Activated T-helper 1 cell treated with Interleukin-2 at 50 U/mL for 16 hours (primary cell): ENCODE measurements around the gene ISG20.
"Not testable (repeated sequence)": the region's sequence is repeated elsewhere in the genome, so short reads cannot be mapped to it uniquely, and the experiment has no call there.

Source experiments
- DNase-seq: peaks from one replicate; pipeline ENCODE4 v3.0.0-alpha.2; 2020; ENCODE audit warnings: low read depth

ISG20 gene

DNA sequence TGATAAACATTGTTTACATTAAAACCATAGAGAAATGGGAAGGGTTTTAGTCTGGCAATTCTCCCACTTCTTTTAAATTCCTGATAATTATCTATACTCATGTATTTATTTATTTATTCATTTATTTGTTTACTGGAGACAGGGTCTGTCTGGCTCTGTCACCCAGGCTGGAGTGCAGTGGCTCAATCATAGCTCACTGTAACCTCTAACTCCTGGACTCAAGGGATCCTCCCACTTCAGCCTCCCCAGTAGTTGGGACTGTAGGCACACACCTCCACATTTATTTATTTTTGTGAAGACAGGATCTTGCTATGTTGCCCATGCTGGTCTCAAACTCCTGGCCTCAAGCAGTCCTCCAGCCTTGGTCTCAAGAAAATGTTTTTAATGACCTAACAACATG, 20.1 kb upstream of the ISG20 start:
- DNase-seq: no peak

DNA sequence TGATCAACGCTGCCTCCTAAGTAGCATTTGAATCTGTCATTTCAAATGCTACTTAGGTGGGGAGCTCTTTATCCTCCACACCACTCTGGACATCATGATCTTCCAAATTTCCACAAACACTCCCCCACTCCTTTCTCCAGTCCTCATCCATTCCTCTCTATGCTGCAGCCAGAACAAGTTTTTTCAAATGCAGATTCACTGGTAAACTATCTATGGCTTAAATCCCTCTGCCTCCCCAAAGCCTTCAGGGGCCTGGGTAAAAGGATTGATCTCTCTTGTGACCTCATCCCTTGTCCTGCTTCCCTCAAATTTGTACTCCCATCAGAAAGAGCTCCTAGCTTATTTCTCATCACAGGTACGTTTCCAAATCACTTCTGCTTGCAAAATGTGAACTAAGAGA, 19.0 kb upstream of the ISG20 start:
- no peak for DNase-seq

DNA sequence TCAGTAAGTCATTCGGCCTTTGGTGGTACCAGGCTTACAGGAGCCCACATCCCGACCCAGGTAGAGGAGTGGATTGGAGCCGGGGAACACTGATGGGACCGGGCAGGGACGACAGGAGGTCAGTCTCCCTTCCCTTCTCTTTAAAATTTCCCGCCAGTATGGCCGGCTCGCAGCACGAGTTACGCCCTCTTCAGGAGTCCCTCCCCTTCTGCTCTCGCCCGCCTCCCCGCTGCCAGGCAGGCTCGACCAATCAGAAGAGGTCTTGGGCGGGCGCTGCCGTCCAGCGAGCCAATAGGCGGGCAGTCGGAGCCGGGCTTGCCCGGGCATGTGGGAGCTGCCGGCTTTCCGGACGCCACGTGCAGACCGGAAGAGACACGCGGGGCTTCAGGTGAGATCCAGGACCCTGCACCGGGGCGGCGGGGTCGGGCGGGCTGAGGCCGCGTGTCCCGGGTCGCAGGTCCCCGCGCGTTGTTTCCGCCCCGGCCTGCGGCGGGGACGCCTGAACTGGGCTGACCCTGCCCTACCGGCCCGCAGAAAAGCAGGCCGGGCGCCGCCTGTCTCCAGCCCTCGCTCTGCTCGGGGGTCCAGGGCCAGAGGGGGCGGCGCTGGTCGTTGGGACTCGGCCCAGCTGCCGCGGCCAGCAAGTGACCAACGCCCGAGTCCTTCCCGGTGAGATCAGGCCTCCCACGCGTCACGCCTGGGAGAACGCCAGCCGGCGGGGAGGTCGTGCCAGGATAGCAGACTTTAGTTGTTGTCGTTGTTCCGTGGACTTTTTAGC, 17.6 kb upstream of the ISG20 start, which contains the start of gene AEN:
Gene AEN, plus strand, starts transcription at position 346 of the 778 bp plus-strand sequence. CDS start 4,870 bp downstream, outside the sequence.
- DNase-seq: peak; percentile 94

DNA sequence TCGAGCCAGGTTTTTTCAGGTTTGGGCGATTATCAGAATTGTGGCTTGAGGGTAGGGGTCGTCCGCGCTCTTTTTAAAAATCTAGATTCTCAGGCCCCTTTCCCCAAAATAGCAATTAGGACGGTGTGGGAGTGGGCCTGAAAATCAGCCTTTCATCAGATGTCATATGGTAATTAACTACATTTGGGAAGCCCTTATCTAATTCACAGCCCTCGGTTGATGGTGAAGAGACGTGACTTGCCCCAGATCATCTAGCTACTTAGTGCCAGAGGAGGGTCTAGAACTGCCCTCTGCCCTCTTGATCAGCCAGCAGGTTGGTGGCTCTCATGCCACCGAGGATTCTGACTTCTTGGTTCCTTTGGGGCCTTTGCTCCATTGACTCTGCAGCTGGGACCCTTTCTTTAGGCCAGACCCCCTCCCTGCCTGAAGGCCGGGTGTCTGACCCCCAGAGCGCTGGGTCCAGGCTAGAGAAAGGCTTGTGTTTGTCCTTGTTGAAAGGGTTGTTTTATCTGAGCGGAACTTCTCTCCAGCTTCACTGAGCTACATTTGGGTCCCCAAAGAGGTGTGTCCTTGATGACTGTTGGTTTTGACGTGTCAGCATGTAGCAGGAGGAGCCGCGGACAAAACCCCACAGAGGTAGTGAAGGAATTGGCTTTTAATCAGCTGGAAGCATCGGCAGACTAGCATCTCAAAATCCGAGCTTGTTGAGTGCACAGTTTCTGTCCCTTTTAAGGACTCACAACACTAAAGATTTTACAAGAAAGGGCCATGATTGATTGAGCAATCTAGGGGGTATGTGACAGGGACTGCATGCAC, 16.8 kb upstream of the ISG20 start:
- DNase-seq: no peak

DNA sequence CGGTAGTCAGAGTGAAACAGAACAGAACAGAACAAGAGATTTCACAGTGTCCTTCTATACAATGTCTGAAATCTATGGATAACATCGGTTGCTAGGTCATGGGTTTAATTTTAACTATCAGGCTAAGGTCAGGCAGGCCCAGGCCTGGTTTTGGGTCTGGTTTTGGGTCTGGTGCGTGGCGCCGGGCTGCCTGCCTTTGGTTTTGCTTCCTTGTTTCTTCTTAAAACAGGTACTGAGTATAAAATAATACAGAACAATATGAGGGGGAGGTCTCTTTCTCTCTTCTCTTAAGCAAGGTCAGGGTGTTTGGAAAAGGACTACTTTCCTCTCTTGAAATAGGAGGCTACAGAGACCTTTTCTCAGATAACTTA, 16.2 kb upstream of the ISG20 start:
- no peak for DNase-seq

DNA sequence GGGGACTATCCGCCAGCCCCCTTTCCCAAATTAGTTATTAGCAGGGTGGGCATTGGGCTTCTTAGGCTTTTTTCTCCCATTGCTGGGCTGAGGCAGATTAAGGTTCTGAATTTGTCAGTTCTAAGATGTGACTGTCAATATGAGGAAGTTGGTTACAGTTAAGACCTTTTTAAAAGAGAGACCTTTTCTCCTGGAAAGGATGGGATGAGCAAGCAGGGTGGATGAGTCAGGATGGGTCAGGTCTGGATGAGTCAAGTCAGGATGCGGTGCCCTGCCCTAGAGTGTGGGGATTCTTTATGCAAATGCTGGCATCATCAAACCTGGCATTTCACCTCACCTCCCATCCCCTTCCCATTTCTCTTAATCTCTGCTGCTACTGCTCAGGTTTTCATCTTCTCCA, 15.8 kb upstream of the ISG20 start:
- DNase-seq: no peak

DNA sequence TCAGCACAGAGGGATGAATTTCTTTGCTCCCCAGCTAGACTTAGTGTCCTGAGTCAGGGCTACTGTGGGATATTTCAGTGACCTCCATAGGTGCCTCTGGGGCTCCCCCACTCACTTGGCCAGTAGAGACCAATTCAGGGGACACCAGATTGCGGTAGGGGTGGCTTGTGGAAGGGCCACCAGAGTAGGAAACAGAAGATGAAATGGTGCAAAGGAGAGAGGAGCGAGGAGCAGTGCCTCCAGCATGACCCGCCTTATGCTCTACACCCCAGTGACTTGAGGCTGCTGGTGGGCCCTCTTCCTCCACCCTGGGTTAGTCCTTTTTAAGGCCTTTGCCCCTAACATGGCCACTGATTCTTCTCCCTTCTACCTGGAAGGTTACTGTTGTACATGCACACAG, 15.2 kb upstream of the ISG20 start:
- DNase-seq: no peak

DNA sequence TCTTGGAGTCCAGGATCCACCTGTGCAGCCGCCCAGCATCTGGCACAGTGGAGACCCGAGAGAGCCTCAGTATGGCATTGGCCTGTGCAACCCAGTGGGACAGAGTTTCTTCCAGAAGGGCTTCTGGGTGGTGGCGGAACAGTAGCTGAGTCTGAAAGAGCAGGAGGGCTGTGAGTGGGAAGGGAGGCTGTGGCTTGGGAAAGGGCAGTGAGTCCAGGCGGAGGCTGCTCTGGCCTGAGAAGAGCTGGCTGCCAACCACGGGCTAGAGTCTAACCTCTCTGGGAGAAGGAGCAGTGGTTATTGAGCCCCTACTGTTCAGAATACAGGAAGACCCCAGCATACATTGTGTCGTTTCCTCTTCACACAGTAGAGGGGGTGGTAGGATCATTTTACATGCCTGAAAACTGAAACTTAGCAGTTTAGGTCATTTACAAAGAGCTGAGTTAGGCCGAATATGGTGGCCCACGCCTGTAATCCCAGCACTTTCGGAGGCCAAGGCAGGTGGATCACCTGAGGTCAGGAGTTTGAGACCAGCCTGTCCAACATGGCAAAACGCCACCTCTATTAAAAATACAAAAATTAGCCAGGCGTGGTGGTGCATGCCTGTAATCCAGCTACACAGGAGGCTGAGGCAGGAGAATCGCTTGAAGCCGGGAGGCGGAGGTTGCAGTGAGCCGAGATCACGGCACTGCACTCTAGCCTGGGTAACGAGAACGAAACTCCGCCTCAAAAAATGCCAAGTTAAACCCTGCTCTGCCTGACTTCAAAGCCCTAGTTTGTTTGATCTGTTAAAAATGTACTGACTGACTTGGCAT, 14.5 kb upstream of the ISG20 start:
- no peak for DNase-seq

DNA sequence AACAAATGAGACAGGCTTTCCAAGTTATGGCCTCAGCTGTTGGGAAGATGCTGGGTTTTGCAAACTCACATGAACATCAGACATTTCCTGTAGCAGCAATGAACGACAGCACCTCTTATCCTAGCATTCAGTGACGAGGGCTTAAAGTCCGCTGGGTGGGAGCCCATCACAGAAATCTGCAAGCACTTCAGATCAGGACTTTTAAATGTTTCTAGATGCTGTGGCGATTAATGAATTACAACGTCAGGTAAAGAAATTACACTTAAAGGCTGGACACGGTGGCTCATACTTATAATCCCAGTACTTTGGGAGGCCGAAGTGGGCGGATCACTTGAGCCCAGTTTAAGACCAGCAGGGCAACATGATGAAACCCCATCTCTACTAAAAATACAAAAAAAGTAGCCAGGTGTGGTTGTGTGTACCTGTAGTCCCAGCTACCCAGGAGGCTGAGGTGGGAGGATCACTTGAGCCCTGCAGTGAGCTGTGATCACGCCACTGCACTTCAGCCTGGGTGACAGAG, 13.8 kb upstream of the ISG20 start:
- no peak for DNase-seq

DNA sequence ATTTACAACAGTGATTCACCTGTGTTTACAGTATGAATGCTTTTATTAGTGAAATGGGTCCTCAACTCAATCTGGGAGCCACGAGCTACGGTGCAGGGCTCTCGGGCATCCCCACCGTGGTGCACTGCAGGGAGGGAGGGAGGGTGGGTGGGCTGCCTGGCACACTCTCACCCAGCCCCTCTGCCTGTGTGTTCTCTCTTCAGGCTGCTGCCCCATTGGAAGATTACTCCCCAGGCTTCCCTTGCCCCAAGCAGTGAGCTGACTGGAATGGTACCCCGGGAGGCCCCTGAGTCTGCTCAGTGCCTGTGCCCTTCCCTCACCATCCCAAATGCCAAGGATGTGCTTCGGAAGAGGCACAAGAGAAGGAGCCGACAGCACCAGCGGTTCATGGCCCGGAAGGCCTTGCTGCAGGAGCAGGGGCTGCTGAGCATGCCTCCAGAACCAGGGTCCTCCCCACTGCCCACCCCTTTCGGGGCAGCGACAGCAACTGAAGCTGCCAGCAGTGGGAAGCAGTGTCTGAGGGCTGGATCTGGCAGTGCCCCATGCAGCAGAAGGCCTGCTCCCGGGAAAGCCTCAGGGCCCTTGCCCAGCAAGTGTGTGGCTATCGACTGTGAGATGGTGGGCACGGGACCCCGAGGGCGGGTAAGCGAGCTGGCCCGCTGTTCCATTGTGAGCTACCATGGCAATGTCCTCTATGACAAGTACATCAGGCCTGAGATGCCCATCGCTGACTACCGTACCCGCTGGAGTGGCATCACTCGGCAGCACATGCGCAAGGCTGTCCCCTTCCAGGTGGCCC, 12.7 kb upstream of the ISG20 start:
- no peak for DNase-seq

DNA sequence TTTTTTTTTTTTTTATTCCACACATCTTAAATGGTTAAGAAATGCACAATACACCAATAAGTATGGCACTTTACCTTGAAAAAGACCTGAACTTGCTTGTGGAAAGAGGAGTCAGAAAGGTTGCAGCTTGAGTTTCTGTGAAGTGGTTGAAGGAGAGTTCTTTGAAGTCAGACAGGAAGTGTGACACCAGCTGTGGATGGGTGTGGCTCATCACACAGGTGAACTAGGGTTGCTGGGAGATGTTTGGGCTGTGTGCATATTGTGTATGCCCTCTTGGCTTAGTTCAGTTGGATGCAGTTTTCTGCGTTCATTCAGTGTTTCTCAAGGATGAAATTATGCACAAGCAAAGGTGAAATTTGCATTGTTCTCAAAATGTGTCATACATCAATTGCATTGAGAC, 11.4 kb upstream of the ISG20 start:
- peak; percentile 62 for DNase-seq

DNA sequence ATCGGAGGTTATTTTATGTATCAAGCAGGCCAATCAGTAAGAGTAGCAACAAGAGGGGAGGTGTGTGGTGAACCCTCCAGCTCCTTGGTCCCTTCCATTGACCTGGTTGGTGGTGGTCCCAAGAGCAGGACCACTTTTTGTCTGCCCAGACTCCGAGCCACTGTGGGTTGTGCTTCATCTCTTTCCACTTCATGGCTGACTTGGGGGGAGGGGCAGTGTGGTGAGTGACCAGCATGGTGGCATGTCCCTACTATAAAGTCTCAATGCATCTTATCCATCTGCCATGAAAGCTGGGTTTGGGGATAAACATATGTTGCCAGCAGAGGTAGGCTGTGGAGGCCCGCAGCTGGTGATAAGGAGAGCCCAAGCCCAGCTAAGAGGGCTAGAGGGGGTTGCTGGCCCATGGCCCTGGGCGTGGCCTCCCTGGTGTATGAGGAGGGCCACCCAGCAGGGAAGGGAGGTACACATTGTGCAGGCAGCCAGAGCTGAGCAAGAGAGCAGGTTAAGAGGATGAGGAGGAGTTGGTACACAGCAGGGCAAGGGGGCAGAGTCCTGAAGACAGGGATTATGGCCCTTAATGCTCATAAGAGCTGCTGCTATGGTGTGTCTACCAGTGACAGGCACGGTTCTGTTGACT, 10.7 kb upstream of the ISG20 start:
- no peak for DNase-seq

DNA sequence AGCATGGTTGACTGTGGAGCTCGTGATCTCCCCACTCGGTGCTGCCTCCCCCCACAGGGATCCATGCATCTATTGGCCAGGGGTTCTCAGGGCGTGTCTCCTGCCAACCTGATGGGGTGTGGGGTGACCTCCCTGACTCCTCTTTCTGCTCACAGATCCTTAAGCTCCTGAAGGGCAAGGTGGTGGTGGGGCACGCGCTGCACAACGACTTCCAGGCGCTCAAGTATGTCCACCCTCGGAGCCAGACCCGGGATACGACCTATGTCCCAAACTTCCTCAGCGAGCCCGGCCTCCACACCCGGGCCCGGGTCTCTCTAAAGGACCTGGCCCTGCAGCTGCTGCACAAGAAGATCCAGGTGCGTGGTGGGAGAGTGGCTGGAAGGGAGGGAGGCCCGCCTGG, 9.7 kb upstream of the ISG20 start:
- DNase-seq: no peak

DNA sequence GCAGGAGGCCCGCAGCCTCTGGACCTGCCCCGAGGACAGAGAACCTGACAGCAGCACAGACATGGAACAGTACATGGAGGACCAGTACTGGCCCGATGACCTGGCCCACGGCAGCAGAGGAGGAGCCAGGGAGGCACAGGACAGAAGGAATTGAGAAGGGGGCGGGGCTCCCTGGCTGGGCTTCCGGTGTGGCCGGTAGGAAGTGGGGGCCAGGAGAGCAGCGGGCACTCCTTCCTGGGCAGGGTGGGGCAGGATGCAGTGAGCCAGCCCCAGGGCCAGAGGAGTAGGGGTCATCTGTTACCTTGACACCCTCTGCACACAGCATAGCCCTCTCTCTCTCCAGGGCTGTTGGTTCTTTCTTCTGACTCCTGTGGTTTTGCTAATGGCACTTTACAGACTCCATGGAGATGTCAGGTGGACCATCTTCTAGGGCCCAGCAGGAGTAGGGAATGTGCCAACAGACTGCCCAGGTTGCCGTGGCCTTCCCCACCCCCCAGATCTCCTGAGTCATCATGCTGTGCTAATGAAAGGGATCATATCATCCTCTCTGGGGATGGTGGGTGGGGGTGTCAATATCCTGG, 8.6 kb upstream of the ISG20 start:
- DNase-seq: no peak

DNA sequence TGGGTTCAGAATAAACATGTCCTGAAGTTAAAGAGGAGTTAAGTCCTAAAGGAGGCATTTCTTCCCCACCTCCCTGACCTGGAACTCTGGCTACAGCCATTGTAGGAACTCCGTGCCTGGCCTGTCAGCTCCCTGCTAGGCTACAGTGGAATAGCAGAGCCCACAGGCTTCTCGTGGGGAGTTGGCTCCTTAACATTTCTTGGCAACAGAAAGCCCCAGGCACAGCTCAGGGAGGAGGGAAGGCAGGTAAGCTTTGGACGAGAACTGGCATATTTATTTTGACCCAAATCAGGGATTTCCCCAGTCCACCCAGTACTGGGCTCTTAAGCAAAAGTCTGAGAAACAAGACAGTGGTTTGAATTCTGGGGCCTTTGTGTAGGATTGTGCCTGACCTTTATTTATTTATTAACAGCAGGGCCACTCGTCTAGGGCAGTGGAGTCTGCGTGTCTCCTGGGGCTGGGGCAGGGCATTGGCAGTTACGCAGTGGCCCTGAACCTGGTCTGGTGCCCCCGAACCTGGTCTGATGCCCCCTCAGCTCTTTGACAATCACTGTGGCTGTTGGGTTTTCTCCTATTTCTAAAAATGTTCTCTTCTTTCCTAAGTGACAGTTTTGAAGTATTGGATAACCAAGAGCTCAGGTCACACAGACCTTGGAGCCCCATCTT, 7.9 kb upstream of the ISG20 start:
- no peak for DNase-seq

DNA sequence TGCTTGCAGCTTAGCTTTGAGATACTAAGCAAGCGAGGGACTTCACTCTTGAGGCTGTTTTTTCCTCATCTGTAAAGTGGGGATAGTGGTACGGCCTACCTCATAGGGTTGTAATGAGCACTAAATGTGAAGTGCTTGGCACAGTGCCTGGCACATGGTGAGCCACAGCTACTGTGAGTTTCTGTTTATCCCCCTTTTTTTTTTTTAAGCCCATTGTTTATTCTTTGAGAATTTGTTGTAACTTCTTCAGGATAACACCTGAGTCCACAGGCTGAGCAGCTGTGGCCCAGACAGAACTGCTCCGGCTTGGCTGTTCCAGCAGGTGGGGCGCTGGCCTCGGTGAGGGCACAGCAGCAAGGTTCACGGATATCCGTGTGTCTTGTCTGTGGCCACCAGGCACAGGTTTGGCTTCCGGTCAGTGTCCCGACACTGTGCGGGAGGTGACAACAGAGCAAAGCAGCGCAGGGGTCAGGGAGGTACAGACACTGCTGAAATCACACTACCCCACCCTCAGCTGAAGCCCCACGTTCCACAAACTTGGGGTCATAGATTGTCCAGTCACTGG, 7.3 kb upstream of the ISG20 start:
- DNase-seq: no peak

DNA sequence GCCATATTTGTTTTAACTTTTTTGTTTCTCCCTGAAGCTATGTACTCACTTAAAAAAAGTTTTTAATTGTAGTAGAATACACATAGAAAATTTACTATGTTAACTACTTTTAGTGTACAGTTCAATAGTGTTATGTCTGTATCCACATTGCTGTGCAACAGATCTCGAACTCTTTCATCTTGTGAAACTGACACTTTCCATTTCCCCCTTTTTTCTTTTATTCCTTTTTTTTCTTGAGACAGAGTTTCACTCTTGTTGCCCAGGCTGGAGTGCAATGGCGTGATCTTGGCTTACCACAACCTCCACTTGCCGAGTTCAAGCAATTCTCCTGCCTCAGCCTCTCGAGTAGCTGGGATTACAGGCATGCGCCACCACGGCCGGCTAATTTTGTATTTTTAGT, 6.0 kb upstream of the ISG20 start:
- DNase-seq: not testable (repeated sequence)

DNA sequence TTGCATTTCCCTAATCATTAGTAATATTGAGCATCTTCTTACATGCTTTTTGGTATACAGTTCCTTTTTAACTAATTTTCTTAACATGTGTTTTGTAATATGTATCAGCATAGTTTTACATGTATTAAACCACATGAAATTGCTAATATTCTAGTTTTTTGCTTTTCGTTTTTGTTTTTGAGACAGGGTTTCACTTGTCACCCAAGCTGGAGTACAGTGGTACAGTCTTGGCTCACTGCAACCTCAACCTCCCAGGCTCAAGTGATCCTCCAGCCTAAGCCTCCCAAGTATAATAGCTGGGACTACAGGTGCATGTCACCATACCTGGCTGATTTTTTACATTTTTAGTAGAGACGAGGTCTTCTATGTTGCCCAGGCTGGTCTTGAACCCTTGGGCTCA, 4.4 kb upstream of the ISG20 start:
- no peak for DNase-seq

DNA sequence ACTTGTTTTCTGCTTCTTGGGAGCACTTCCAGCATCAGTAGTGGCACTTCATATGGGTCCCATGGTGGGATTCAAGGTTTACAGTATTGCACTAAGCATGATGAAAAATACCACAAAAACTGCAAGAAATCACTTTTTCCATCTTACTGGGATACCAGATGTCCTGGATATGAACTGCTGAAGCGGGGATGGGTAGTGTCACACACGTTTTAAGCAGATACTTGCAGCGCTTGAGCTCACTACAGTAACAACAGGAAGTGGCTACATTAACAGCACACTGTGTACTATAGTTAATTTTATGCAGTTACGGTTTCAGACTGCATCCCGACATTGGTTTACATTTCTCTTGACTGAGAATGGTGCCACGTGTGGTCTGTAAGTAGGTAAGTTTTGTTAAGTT, 3.5 kb upstream of the ISG20 start:
- DNase-seq: no peak

DNA sequence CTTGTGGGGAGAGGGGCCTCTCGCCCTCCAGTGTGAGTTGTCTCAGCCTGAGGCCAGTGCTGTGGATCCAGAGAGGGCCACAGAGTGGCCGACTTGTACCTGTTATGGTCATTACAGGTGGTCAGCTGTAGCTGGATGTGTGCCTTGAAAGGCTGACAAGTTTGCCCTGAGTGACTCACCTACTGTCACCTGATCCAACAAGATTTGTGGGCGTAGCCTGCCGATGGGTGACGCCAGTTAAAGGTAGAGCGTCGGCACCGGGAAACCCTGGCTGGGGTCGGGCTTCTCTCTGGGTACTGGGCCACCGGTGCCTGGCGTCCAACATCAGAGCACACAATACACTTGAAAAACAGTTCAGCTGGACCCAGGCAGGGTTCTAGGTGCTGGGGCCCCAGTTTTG, 2.8 kb upstream of the ISG20 start:
- DNase-seq: peak; percentile 60
